Tibial nerve (tissue), 4 donors: ENCODE measurements around the gene SUPT7L. TPM values are rescaled to one million over a fixed set of nuclear protein-coding genes. Genes with fewer than 3 reads are reported as not detected.

Experiments used
- DNase-seq, 2 donors: peaks; one replicate each; pipeline ENCODE4 v3.0.0-alpha.2; 2019; ENCODE audit warnings: low spot score in 2 of 2
- H3K27ac ChIP-seq, 4 donors: fragments of 200-600 bp; sonication (generic) in 3 of 4; one replicate each; pipeline ENCODE4 v1.5.1; 2017 to 2019; ENCODE audit warnings: mild to moderate bottlenecking in 1 of 4
- H3K27me3 ChIP-seq, 2 donors: fragments of 200-600 bp; sonication (generic) in 1 of 2; one replicate each; pipeline versions ENCODE4 v1.5.1 to v1.6.0; 2017 to 2019
- H3K36me3 ChIP-seq, 3 donors: fragments of 200-600 bp; sonication (generic); one replicate each; pipeline ENCODE4 v1.5.1; 2018 to 2019
- H3K4me1 ChIP-seq, 4 donors: fragments of 200-600 bp; sonication (generic) in 3 of 4; one replicate each; pipeline ENCODE4 v1.5.1; 2017 to 2019
- H3K4me3 ChIP-seq, 4 donors: fragments of 200-600 bp; sonication (generic) in 3 of 4; one replicate each; pipeline ENCODE4 v1.5.1; 2017 to 2019; ENCODE audit warnings: mild to moderate bottlenecking in 1 of 4, moderate library complexity in 1 of 4
- H3K9me3 ChIP-seq, 4 donors: fragments of 200-600 bp; sonication (generic) in 3 of 4; one replicate each; pipeline ENCODE4 v1.5.1; 2017 to 2019
- EP300 ChIP-seq, 2 donors: sonication (generic); formaldehyde crosslinking; IDR thresholded peaks; one replicate each; pipeline ENCODE4 v1.6.1; 2017; ENCODE audit warnings: antibody characterized with exemption in 2 of 2, mild to moderate bottlenecking in 1 of 2
- POLR2A ChIP-seq, 2 donors: fragments of 450-650 bp; IDR thresholded peaks; one replicate each; pipeline ENCODE4 v1.6.1; 2017; ENCODE audit warnings: antibody characterized with exemption in 2 of 2, mild to moderate bottlenecking in 2 of 2, moderate library complexity in 2 of 2
- WGBS, 2 donors: methylation state at CpG; one replicate each; pipeline ENCODE4 v1.1.5; 2018; 5-methylcytosine and 5-hydroxymethylcytosine counted together
- total RNA-seq, 4 donors: library from RNA; depleted of rRNA; stranded (reverse); fragments of >200 nt; gene quantifications; one replicate each; pipeline ENCODE4 v1.1.0, GENCODE V29; 2016
- TF ChIP-seq, protein P1 (sequence below), 5 experiments: fragments of 200-600 bp in 3 of 5; fragments of 450-650 bp in 2 of 5; sonication (generic) in 3 of 5; IDR thresholded peaks; one replicate each; pipeline ENCODE4 v1.5.1; 2016 to 2019; ENCODE audit warnings: antibody characterized with exemption in 5 of 5, mild to moderate bottlenecking in 3 of 5, moderate library complexity in 2 of 5

The SUPT7L gene
- total RNA-seq, 4 donors from 2014 or later = 30.2 to 36.3 (median 33.8) TPM

DNA sequence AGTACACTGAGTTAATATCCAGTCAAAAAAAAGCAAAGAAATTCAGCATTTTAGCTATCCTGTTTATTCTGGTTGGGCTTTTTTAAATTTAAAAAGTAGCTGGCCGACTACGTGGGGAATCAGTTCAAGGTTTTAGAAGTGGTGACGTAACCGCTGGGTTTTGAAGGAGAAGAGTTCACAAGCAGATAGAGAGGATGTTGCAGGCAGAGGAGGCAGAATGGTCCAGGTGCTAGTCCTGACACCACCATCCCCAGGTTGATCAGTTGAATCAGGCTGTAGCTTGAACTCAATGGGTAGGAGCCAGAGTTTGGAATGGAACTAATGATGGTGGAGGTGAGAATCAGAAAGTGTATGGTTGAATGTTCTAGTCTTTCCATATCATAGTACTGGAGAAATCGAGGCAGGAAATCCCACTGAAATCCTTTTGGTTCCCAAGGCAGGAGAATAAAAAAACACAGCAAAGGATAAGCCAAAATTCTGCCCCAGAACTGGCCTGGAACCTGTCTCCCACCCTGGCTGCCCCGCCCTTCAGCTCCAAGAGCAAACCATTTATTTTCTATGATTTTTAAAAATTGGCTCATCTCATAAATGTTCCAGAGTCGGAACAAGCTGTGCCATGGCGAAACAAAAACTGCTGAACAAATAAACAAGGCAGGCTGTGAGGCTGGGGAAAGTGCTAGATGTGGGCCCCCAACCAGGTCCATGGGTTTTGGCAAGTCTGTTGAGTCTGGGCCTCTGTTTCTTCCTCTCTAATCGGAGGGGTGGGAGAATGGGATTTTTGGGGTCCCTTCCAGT lies 44.2 kb upstream of the SUPT7L start:
- DNase-seq = peak in 1 of 2 donors; percentile 68
- TF ChIP-seq POLR2A (IDR thresholded peaks at IDR 0.05) (no peak), EP300 (IDR thresholded peaks at IDR 0.05) (peak; percentile 79 to 89)
- TF ChIP-seq, protein P1, sequence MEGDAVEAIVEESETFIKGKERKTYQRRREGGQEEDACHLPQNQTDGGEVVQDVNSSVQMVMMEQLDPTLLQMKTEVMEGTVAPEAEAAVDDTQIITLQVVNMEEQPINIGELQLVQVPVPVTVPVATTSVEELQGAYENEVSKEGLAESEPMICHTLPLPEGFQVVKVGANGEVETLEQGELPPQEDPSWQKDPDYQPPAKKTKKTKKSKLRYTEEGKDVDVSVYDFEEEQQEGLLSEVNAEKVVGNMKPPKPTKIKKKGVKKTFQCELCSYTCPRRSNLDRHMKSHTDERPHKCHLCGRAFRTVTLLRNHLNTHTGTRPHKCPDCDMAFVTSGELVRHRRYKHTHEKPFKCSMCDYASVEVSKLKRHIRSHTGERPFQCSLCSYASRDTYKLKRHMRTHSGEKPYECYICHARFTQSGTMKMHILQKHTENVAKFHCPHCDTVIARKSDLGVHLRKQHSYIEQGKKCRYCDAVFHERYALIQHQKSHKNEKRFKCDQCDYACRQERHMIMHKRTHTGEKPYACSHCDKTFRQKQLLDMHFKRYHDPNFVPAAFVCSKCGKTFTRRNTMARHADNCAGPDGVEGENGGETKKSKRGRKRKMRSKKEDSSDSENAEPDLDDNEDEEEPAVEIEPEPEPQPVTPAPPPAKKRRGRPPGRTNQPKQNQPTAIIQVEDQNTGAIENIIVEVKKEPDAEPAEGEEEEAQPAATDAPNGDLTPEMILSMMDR (IDR thresholded peaks at IDR 0.05) = no peak
- no peaks in the 10 kb centered on the region for H3K27me3 ChIP-seq
- no peaks in the 10 kb centered on the region for H3K9me3 ChIP-seq
- H3K27ac ChIP-seq = peak overlapping the region; percentile 60 to 94 (median 79)
- H3K4me3 ChIP-seq = no peak overlapping the region
- 74 to 76% methylated on average over 9 of the region's 9 CpGs for WGBS, 2 donors
- H3K4me1 ChIP-seq = peaks cover 0 to 56% (median 20%) of the 10 kb centered on the region in 4 donors
- no peaks in the 10 kb centered on the region for H3K36me3 ChIP-seq

DNA sequence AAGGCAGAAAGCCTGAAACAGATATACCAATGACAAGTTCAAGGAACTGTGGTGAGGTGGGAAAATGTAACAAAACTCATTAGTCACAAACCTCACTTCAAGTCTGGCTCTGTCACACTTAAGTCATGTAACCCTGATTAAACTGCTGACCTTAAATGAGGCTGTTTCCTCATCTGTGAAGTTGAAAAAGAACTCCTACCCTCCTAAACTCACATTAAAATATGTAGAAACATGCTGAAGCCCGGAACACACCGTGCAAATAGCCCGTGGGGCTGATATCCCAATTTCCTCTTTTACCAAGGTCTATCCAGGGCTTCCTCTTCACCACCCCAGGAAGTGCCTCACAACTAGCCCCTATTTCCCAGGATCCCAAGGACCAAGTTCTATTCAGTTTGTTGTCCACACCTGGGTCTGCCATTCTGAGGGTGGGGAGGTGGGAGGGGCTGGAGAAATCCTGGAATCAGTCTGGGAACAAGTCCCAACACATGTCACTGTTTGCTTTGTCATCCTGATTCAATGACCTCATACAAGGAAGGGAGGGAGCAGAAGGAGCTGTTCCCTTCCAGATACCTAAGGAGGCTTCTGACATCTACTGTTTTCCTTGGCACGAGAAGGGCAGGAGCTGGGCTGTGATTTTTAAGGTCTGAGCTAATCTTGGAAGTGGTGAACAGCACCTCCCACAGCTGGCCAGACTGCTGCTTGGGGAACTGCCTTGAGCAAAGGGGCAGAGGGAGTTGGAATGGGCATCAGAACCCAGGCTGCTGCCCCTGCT lies 42.6 kb upstream of the SUPT7L start:
- H3K27me3 ChIP-seq = no peaks in the 10 kb centered on the region
- no peak overlapping the region for H3K4me3 ChIP-seq
- H3K27ac ChIP-seq = peak overlapping the region; percentile 58 to 94 (median 76)
- TF ChIP-seq EP300 (IDR thresholded peaks at IDR 0.05) = peak; percentile 88 to 96
- peak; percentile 25 to 28 for TF ChIP-seq POLR2A (IDR thresholded peaks at IDR 0.05)
- TF ChIP-seq, protein P1 (IDR thresholded peaks at IDR 0.05) = no peak
- no peaks in the 10 kb centered on the region for H3K9me3 ChIP-seq
- H3K4me1 ChIP-seq = peaks cover 0 to 44% (median 20%) of the 10 kb centered on the region in 4 donors
- no peaks in the 10 kb centered on the region for H3K36me3 ChIP-seq
- peak; percentile 57 to 70 for DNase-seq
- 46 to 54% methylated on average over 4 of the region's 4 CpGs for WGBS, 2 donors

DNA sequence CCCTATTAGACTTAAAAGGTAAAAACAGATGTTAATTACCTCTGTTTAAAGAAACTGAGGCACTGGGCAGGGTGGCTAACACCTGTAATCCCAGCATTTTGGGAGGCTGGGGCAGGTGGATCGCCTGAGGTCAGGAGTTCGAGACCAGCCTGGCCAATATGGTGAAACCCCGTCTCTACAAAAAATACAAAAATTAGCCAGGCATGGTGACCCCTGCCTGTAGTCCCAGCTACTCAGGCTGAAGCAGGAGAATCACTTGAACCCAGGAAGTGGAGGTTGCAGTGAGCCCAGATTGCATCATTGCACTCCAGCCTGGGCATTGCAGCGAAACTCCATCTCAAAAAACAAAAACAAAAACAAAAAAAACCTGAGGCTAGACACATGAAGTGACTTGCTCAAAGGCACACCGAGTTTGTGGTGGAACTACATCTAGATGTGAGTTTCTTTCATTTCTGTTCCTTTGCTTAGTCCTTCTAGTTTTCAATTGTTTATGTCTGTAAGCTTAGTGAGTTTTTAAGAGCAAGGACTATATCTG lies 41.0 kb upstream of the SUPT7L start:
- no peak overlapping the region for H3K4me3 ChIP-seq
- no peak for DNase-seq
- H3K4me1 ChIP-seq = peaks cover 0 to 44% (median 20%) of the 10 kb centered on the region in 4 donors
- TF ChIP-seq, protein P1 (IDR thresholded peaks at IDR 0.05) = no peak
- TF ChIP-seq EP300 (IDR thresholded peaks at IDR 0.05) (no peak), POLR2A (IDR thresholded peaks at IDR 0.05) (no peak)
- no peaks in the 10 kb centered on the region for H3K27me3 ChIP-seq
- peak overlapping the region in 2 of 4 donors; percentile 36 to 94 for H3K27ac ChIP-seq
- 89 to 91% methylated on average over 5 of the region's 5 CpGs for WGBS, 2 donors
- H3K9me3 ChIP-seq = no peaks in the 10 kb centered on the region
- no peaks in the 10 kb centered on the region for H3K36me3 ChIP-seq

DNA sequence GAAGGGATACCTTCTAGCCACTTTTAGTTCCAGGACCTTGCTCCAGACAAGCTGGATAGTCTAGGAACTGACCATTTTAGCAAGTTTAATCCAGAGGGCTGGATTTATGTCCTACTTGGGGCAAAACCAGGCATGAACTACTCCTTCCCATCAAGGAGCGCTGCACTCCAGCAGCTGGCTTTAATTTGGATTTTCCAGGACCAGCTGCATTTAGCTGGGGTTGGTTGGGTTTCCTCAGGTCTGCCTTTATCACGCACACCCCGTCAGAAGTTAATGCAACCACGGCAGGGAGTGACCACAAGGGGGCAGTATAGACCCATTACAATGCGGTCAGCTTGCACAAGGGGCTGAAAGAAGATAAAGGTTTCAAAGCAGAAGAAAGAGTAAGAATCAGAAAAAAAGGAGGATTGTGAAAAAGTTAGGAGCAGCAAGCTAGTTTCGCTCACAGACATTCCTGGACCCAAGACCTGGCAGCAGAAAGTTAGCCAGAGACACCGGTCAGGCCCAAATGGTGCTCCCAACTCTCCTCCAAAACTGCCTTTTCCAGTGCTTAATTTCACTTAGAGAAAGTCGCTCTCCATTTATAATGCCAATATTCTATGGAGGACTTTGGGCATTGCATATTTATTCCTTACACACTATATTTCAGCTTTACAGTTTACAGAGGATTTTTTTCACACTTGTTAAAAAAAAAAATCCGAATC lies 40.4 kb upstream of the SUPT7L start:
- H3K4me1 ChIP-seq = peaks cover 0 to 44% (median 20%) of the 10 kb centered on the region in 4 donors
- TF ChIP-seq, protein P1 (IDR thresholded peaks at IDR 0.05) = peak; percentile 85 to 94 (median 92)
- TF ChIP-seq EP300 (IDR thresholded peaks at IDR 0.05) (peak in 1 of 2 donors; percentile 63), POLR2A (IDR thresholded peaks at IDR 0.05) (no peak)
- H3K9me3 ChIP-seq = no peaks in the 10 kb centered on the region
- no peaks in the 10 kb centered on the region for H3K27me3 ChIP-seq
- H3K36me3 ChIP-seq = no peaks in the 10 kb centered on the region
- WGBS, 2 donors = 27 to 29% methylated on average over 9 of the region's 9 CpGs
- no peak overlapping the region for H3K4me3 ChIP-seq
- DNase-seq = peak; percentile 84 to 98
- peak overlapping the region in 1 of 4 donors; percentile 94 for H3K27ac ChIP-seq
